ENCODE results near the gene MSMO1.
"Not testable (repeated sequence)": the region's sequence is repeated elsewhere in the genome, so short reads cannot be mapped to it uniquely, and the experiment has no call there.

Gene MSMO1

GRCh38 chr4:165325732-165326512, 1.5 kb upstream of the MSMO1 start:
- H3K4me2 ChIP-seq (ENCODE audit: low read length): peak overlapping the region; percentile 82
- no peaks in the 10 kb centered on the region for H3K27me3 ChIP-seq (ENCODE audit: control insufficient read depth, insufficient read depth, low read length)
- H3K9me3 ChIP-seq (replicated peaks; ENCODE audit: low read length): no peaks in the 10 kb centered on the region
- peak overlapping the region; percentile 80 for H3K4me3 ChIP-seq (ENCODE audit: low read length)
- H3K4me1 ChIP-seq (ENCODE audit: control insufficient read depth, insufficient read depth, low read length): peaks cover 34% of the 10 kb centered on the region
- peaks cover 4% of the 10 kb centered on the region for H3K36me3 ChIP-seq (ENCODE audit: insufficient read depth, low read length)
- peak overlapping the region; percentile 58 for H3K9ac ChIP-seq (ENCODE audit: low read depth, low read length)

- H3K4me3 ChIP-seq (ENCODE audit: low read length): peak overlapping the region; percentile 80
- H3K4me1 ChIP-seq (ENCODE audit: control insufficient read depth, insufficient read depth, low read length): peaks cover 40% of the 10 kb centered on the region
- H3K4me2 ChIP-seq (ENCODE audit: low read length): peak overlapping the region; percentile 82
- peaks cover 5% of the 10 kb centered on the region for H3K36me3 ChIP-seq (ENCODE audit: insufficient read depth, low read length)
- no peaks in the 10 kb centered on the region for H3K27me3 ChIP-seq (ENCODE audit: control insufficient read depth, insufficient read depth, low read length)
- H3K9ac ChIP-seq (ENCODE audit: low read depth, low read length): peak overlapping the region; percentile 88
- no peaks in the 10 kb centered on the region for H3K9me3 ChIP-seq (replicated peaks; ENCODE audit: low read length)
Measured at GRCh38 chr4:165326831-165327210, 648 bp upstream of the MSMO1 start.

DNA sequence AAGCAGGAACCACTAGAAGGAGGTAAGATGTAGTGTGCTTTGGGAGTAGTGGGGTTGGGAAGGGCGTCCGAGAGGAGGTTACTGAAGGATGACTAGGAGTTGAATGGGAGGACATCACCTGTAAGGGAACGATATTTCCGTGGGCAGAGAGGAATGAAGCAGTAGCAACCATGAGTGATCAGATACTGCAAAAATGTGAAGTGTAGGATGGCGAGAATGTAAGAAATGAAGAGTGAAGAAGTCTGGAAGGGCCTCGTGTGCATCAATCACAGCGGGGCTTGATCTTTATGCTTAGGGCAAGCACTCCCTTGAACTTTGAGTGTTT, 594 bp downstream of the MSMO1 start:
- Histone ChIP-seq H3K4me2 (ENCODE audit: low read length) (peak overlapping the region; percentile 90), H3K9ac (ENCODE audit: low read depth, low read length) (peak overlapping the region; percentile 81), H3K4me3 (ENCODE audit: low read length) (peak overlapping the region; percentile 96), H3K36me3 (ENCODE audit: insufficient read depth, low read length) (peaks cover 5% of the 10 kb centered on the region), H3K27me3 (ENCODE audit: control insufficient read depth, insufficient read depth, low read length) (no peaks in the 10 kb centered on the region), H3K4me1 (ENCODE audit: control insufficient read depth, insufficient read depth, low read length) (peaks cover 51% of the 10 kb centered on the region), H3K9me3 (replicated peaks; ENCODE audit: low read length) (no peaks in the 10 kb centered on the region)

GRCh38 chr4:165328708-165329107, 1.2 kb downstream of the MSMO1 start:
- Histone ChIP-seq H3K9me3 (replicated peaks; ENCODE audit: low read length) (no peaks in the 10 kb centered on the region), H3K36me3 (ENCODE audit: insufficient read depth, low read length) (peaks cover 9% of the 10 kb centered on the region), H3K4me1 (ENCODE audit: control insufficient read depth, insufficient read depth, low read length) (peaks cover 51% of the 10 kb centered on the region), H3K4me3 (ENCODE audit: low read length) (peak overlapping the region; percentile 96), H3K9ac (ENCODE audit: low read depth, low read length) (peak overlapping the region; percentile 81), H3K4me2 (ENCODE audit: low read length) (peak overlapping the region; percentile 90), H3K27me3 (ENCODE audit: control insufficient read depth, insufficient read depth, low read length) (no peaks in the 10 kb centered on the region)

- Histone ChIP-seq H3K36me3 (ENCODE audit: insufficient read depth, low read length) (peaks cover 18% of the 10 kb centered on the region), H3K27me3 (ENCODE audit: control insufficient read depth, insufficient read depth, low read length) (no peaks in the 10 kb centered on the region), H3K9me3 (replicated peaks; ENCODE audit: low read length) (no peaks in the 10 kb centered on the region), H3K4me2 (ENCODE audit: low read length) (peak overlapping the region; percentile 90), H3K4me1 (ENCODE audit: control insufficient read depth, insufficient read depth, low read length) (peaks cover 51% of the 10 kb centered on the region), H3K9ac (ENCODE audit: low read depth, low read length) (no peak overlapping the region), H3K4me3 (ENCODE audit: low read length) (peak overlapping the region; percentile 32)
Measured at GRCh38 chr4:165330071-165330470, 2.6 kb downstream of the MSMO1 start.

DNA sequence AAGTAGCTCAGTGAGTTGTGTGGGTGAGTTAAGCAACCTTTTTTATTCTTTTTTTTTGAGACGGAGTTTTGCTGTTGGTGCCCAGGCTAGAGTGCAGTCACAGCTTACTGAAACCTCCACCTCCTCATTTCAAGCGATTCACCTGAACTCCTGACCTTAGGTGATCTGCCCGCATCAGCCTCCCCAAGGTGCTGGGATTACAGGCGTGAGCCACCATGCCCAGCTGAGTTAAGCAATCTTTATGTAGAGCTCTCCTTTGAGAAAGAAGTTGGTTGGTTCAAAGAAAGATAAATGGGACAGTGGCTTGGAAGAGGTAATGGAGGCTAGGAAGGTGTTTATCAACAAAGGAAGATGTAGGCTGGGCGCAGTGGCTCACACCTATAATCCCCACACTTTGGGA, 3.2 kb downstream of the MSMO1 start:
- H3K36me3 ChIP-seq (ENCODE audit: insufficient read depth, low read length): peaks cover 18% of the 10 kb centered on the region
- H3K4me1 ChIP-seq (ENCODE audit: control insufficient read depth, insufficient read depth, low read length): peaks cover 45% of the 10 kb centered on the region
- peak overlapping the region; percentile 90 for H3K4me2 ChIP-seq (ENCODE audit: low read length)
- no peak overlapping the region for H3K4me3 ChIP-seq (ENCODE audit: low read length)
- H3K9ac ChIP-seq (ENCODE audit: low read depth, low read length): no peak overlapping the region
- no peaks in the 10 kb centered on the region for H3K27me3 ChIP-seq (ENCODE audit: control insufficient read depth, insufficient read depth, low read length)
- no peaks in the 10 kb centered on the region for H3K9me3 ChIP-seq (replicated peaks; ENCODE audit: low read length)

DNA sequence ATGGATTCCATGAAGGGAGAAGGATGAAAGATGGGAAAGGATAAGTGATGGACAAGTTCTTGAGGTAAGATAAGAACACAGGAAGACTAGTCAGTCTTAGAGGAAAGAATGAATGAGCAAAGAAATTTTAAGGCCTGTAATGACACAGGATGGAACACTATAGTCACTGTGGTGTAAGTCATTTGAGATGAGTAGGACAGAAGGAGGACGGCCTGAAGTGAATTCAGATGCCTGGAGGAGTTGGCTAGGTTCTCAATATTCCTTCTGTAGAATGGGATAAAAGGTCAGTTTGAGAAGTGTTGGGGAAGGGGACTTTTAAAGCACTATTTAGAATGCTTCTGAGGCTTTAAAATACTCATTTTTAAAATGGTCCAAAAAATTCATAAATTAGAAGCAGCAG, 3.9 kb downstream of the MSMO1 start:
- no peaks in the 10 kb centered on the region for H3K9me3 ChIP-seq (replicated peaks; ENCODE audit: low read length)
- no peak overlapping the region for H3K9ac ChIP-seq (ENCODE audit: low read depth, low read length)
- peaks cover 18% of the 10 kb centered on the region for H3K36me3 ChIP-seq (ENCODE audit: insufficient read depth, low read length)
- H3K4me1 ChIP-seq (ENCODE audit: control insufficient read depth, insufficient read depth, low read length): peaks cover 38% of the 10 kb centered on the region
- peak overlapping the region; percentile 90 for H3K4me2 ChIP-seq (ENCODE audit: low read length)
- H3K27me3 ChIP-seq (ENCODE audit: control insufficient read depth, insufficient read depth, low read length): no peaks in the 10 kb centered on the region
- H3K4me3 ChIP-seq (ENCODE audit: low read length): peak overlapping the region; percentile 28

DNA sequence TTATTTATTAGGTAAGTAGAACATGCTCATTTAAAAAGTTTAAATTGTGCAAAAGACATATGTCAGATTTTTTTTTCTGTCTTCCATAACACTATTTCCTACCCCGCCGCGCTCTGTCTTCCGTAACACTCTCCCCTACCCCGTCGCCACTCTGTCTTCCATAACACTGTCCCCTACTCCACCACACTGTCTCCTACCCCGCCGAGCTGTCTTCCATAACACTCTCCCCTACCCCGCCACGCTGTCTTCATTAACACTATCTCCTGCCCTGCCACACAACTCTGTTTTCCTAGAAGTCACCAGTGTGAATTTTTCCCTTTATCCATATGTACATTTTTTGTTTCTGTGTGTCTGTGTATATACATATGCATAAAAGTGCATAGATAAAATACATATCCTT, 4.4 kb downstream of the MSMO1 start:
- H3K36me3 ChIP-seq (ENCODE audit: insufficient read depth, low read length): peaks cover 18% of the 10 kb centered on the region
- no peaks in the 10 kb centered on the region for H3K9me3 ChIP-seq (replicated peaks; ENCODE audit: low read length)
- H3K4me1 ChIP-seq (ENCODE audit: control insufficient read depth, insufficient read depth, low read length): peaks cover 35% of the 10 kb centered on the region
- H3K27me3 ChIP-seq (ENCODE audit: control insufficient read depth, insufficient read depth, low read length): no peaks in the 10 kb centered on the region
- peak overlapping the region; percentile 43 for H3K4me3 ChIP-seq (ENCODE audit: low read length)
- H3K4me2 ChIP-seq (ENCODE audit: low read length): peak overlapping the region; percentile 90
- no peak overlapping the region for H3K9ac ChIP-seq (ENCODE audit: low read depth, low read length)

DNA sequence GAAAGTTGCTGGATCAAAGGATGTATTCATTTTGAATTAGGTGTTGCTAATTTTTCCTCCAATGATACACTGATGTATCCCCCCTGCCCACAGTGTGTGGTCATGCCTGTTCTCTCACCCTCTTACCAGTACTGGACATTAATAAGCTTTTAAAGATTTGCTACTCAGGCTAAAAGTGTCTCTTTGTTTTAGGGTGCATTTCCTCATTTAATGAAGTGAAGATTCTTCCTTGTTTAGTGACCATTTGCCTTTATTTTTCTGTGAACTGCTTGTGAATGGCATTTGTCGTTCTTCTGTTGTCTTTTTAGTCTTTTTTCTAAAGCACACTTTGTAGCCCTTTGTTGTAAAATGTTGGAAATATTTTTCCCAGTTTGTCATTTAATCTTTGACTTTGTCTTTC, 5.0 kb downstream of the MSMO1 start:
- H3K4me1 ChIP-seq (ENCODE audit: control insufficient read depth, insufficient read depth, low read length): peaks cover 35% of the 10 kb centered on the region
- H3K4me3 ChIP-seq (ENCODE audit: low read length): peak overlapping the region; percentile 43
- peaks cover 24% of the 10 kb centered on the region for H3K36me3 ChIP-seq (ENCODE audit: insufficient read depth, low read length)

GRCh38 chr4:165335163-165335703, 7.8 kb downstream of the MSMO1 start:
- Histone ChIP-seq H3K4me1 (ENCODE audit: control insufficient read depth, insufficient read depth, low read length) (peaks cover 24% of the 10 kb centered on the region), H3K36me3 (ENCODE audit: insufficient read depth, low read length) (peaks cover 41% of the 10 kb centered on the region), H3K9ac (ENCODE audit: low read depth, low read length) (no peak overlapping the region), H3K9me3 (replicated peaks; ENCODE audit: low read length) (no peaks in the 10 kb centered on the region), H3K4me3 (ENCODE audit: low read length) (no peak overlapping the region), H3K27me3 (ENCODE audit: control insufficient read depth, insufficient read depth, low read length) (no peaks in the 10 kb centered on the region), H3K4me2 (ENCODE audit: low read length) (no peak overlapping the region)

More for the DNA sequence above, 5.0 kb downstream of the MSMO1 start:
- no peak overlapping the region for H3K9ac ChIP-seq (ENCODE audit: low read depth, low read length)
- no peaks in the 10 kb centered on the region for H3K27me3 ChIP-seq (ENCODE audit: control insufficient read depth, insufficient read depth, low read length)
- H3K9me3 ChIP-seq (replicated peaks; ENCODE audit: low read length): no peaks in the 10 kb centered on the region
- peak overlapping the region; percentile 90 for H3K4me2 ChIP-seq (ENCODE audit: low read length)

DNA sequence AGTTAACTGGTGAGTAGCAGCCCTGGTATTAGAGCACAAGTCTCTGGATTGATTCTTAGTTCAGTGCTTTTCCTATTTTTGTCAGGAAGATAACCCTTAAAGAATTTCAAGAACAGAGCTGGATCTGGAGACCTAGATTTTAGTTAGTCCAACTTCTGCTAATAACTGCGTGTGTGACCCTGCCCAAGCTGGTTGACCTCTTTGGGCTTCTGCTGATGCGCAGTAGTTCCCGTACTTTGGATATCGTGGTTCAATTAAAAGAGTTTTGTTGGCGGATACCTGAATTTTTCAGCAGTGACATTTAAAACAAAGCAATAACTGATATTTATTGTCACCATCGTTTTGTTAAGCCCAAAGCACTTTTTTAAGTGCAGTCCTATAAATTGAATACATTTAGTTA, 9.3 kb downstream of the MSMO1 start:
- Histone ChIP-seq H3K4me3 (ENCODE audit: low read length) (no peak overlapping the region), H3K27me3 (ENCODE audit: control insufficient read depth, insufficient read depth, low read length) (no peaks in the 10 kb centered on the region), H3K4me1 (ENCODE audit: control insufficient read depth, insufficient read depth, low read length) (peaks cover 12% of the 10 kb centered on the region), H3K4me2 (ENCODE audit: low read length) (no peak overlapping the region), H3K36me3 (ENCODE audit: insufficient read depth, low read length) (peaks cover 49% of the 10 kb centered on the region), H3K9me3 (replicated peaks; ENCODE audit: low read length) (no peaks in the 10 kb centered on the region), H3K9ac (ENCODE audit: low read depth, low read length) (no peak overlapping the region)

- not testable (repeated sequence) for H3K9ac ChIP-seq (ENCODE audit: low read depth, low read length); H3K9me3 ChIP-seq (replicated peaks; ENCODE audit: low read length); H3K27me3 ChIP-seq (ENCODE audit: control insufficient read depth, insufficient read depth, low read length); H3K4me3 ChIP-seq (ENCODE audit: low read length); H3K4me1 ChIP-seq (ENCODE audit: control insufficient read depth, insufficient read depth, low read length); H3K4me2 ChIP-seq (ENCODE audit: low read length)
- H3K36me3 ChIP-seq (ENCODE audit: insufficient read depth, low read length): peaks cover 43% of the 10 kb centered on the region
Measured at GRCh38 chr4:165342340-165342739, 14.9 kb downstream of the MSMO1 start.
